Activated naive CD8-positive, alpha-beta T cell treated with anti-CD3 and anti-CD28 coated beads, Interleukin-2, amount 50 U/mL, for 24 hours (primary cell): ENCODE data around the gene MAEL.
A peak's percentile ranks its signal among the peaks of the same experiment; 100 is the strongest.

Experiments
- ATAC-seq: fragments of 150-1000 bp; cut with Tn5 transposase; one replicate; pipeline ENCODE4 v1.10.0; 2021
- DNase-seq: peaks from one replicate; pipeline ENCODE4 v3.0.0; 2021
- H3K27ac Mint-ChIP-seq: one replicate; pipeline ENCODE4 v1.8.0; 2021; ENCODE audit warnings: mild to moderate bottlenecking, mixed read lengths
- H3K27me3 Mint-ChIP-seq: one replicate; pipeline ENCODE4 v1.8.0; 2021; ENCODE audit warnings: mixed read lengths
- H3K36me3 Mint-ChIP-seq: one replicate; pipeline ENCODE4 v1.8.0; 2021; ENCODE audit warnings: low read depth, mixed read lengths
- H3K4me1 Mint-ChIP-seq: one replicate; pipeline ENCODE4 v1.8.0; 2021; ENCODE audit warnings: mixed read lengths
- H3K4me3 Mint-ChIP-seq: one replicate; pipeline ENCODE4 v1.8.0; 2021; ENCODE audit warnings: mild to moderate bottlenecking, moderate library complexity, mixed read lengths
- H3K9me3 Mint-ChIP-seq: one replicate; pipeline ENCODE4 v1.8.0; 2021; ENCODE audit warnings: mixed read lengths

Gene MAEL

GRCh38 chr1:167059045-167059808, 70.1 kb downstream of the MAEL start:
- DNase-seq, result peak; percentile 80
- H3K36me3 Mint-ChIP-seq, result no peaks in the 10 kb centered on the region
- peaks cover 6% of the 10 kb centered on the region for H3K4me1 Mint-ChIP-seq
- no peaks in the 10 kb centered on the region for H3K27me3 Mint-ChIP-seq
- no peak overlapping the region for H3K4me3 Mint-ChIP-seq
- ATAC-seq, result peak; percentile 21
- H3K9me3 Mint-ChIP-seq, result no peaks in the 10 kb centered on the region
- peak overlapping the region; percentile 27 for H3K27ac Mint-ChIP-seq

GRCh38 chr1:167059809-167060107, 70.7 kb downstream of the MAEL start:
- ATAC-seq, result no peak
- H3K27ac Mint-ChIP-seq, result no peak overlapping the region
- DNase-seq, result no peak
- H3K36me3 Mint-ChIP-seq, result no peaks in the 10 kb centered on the region
- H3K4me3 Mint-ChIP-seq, result no peak overlapping the region
- no peaks in the 10 kb centered on the region for H3K9me3 Mint-ChIP-seq
- H3K27me3 Mint-ChIP-seq, result no peaks in the 10 kb centered on the region
- peaks cover 6% of the 10 kb centered on the region for H3K4me1 Mint-ChIP-seq

- DNase-seq (no peak), ATAC-seq (no peak)
- no peaks in the 10 kb centered on the region for H3K27me3 Mint-ChIP-seq
- peaks cover 6% of the 10 kb centered on the region for H3K4me1 Mint-ChIP-seq
- no peaks in the 10 kb centered on the region for H3K9me3 Mint-ChIP-seq
- no peak overlapping the region for H3K4me3 Mint-ChIP-seq
- H3K36me3 Mint-ChIP-seq, result no peaks in the 10 kb centered on the region
- no peak overlapping the region for H3K27ac Mint-ChIP-seq
Measured at GRCh38 chr1:167060141-167061072, 71.3 kb downstream of the MAEL start.

- H3K9me3 Mint-ChIP-seq, result no peaks in the 10 kb centered on the region
- no peak overlapping the region for H3K4me3 Mint-ChIP-seq
- no peaks in the 10 kb centered on the region for H3K36me3 Mint-ChIP-seq
- H3K27me3 Mint-ChIP-seq, result no peaks in the 10 kb centered on the region
- peaks cover 6% of the 10 kb centered on the region for H3K4me1 Mint-ChIP-seq
- H3K27ac Mint-ChIP-seq, result no peak overlapping the region
- ATAC-seq (no peak), DNase-seq (no peak)
Measured at GRCh38 chr1:167061073-167061464, 72.0 kb downstream of the MAEL start.

GRCh38 chr1:167064621-167065020, 75.5 kb downstream of the MAEL start:
- Mint-ChIP-seq H3K27me3 (no peaks in the 10 kb centered on the region), H3K4me1 (no peaks in the 10 kb centered on the region), H3K4me3 (no peak overlapping the region), H3K27ac (no peak overlapping the region), H3K9me3 (no peaks in the 10 kb centered on the region), H3K36me3 (no peaks in the 10 kb centered on the region)
- ATAC-seq (no peak), DNase-seq (no peak)

GRCh38 chr1:167065471-167065870, 76.4 kb downstream of the MAEL start:
- Mint-ChIP-seq H3K36me3 (no peaks in the 10 kb centered on the region), H3K9me3 (no peaks in the 10 kb centered on the region), H3K4me3 (no peak overlapping the region), H3K27me3 (no peaks in the 10 kb centered on the region), H3K4me1 (no peaks in the 10 kb centered on the region), H3K27ac (no peak overlapping the region)
- no peak for DNase-seq
- no peak for ATAC-seq

GRCh38 chr1:167066333-167067122, 77.4 kb downstream of the MAEL start:
- peak; percentile 88 for DNase-seq
- ATAC-seq, result peak; percentile 85
- H3K27ac Mint-ChIP-seq, result no peak overlapping the region
- peak overlapping the region; percentile 3 for H3K4me3 Mint-ChIP-seq
- H3K36me3 Mint-ChIP-seq, result no peaks in the 10 kb centered on the region
- no peaks in the 10 kb centered on the region for H3K9me3 Mint-ChIP-seq
- H3K4me1 Mint-ChIP-seq, result no peaks in the 10 kb centered on the region
- no peaks in the 10 kb centered on the region for H3K27me3 Mint-ChIP-seq

- no peaks in the 10 kb centered on the region for H3K9me3 Mint-ChIP-seq
- ATAC-seq, result no peak
Measured at GRCh38 chr1:167067904-167068303, 78.8 kb downstream of the MAEL start.

GRCh38 chr1:167068761-167069160, 79.7 kb downstream of the MAEL start:
- H3K27ac Mint-ChIP-seq, result no peak overlapping the region

More at GRCh38 chr1:167067904-167068303, 78.8 kb downstream of the MAEL start:
- Mint-ChIP-seq H3K27me3 (no peaks in the 10 kb centered on the region), H3K27ac (no peak overlapping the region), H3K4me1 (no peaks in the 10 kb centered on the region), H3K36me3 (no peaks in the 10 kb centered on the region), H3K4me3 (no peak overlapping the region)
- DNase-seq, result no peak

GRCh38 chr1:167071286-167071685, 82.2 kb downstream of the MAEL start:
- no peaks in the 10 kb centered on the region for H3K27me3 Mint-ChIP-seq
- H3K9me3 Mint-ChIP-seq, result no peaks in the 10 kb centered on the region
- peaks cover 15% of the 10 kb centered on the region for H3K4me1 Mint-ChIP-seq
- H3K36me3 Mint-ChIP-seq, result no peaks in the 10 kb centered on the region
- ATAC-seq, result no peak
- H3K4me3 Mint-ChIP-seq, result no peak overlapping the region
- H3K27ac Mint-ChIP-seq, result no peak overlapping the region
- no peak for DNase-seq

More at GRCh38 chr1:167068761-167069160, 79.7 kb downstream of the MAEL start:
- H3K4me1 Mint-ChIP-seq, result no peaks in the 10 kb centered on the region
- no peaks in the 10 kb centered on the region for H3K9me3 Mint-ChIP-seq
- no peak for DNase-seq
- ATAC-seq, result no peak
- H3K36me3 Mint-ChIP-seq, result no peaks in the 10 kb centered on the region
- no peak overlapping the region for H3K4me3 Mint-ChIP-seq
- H3K27me3 Mint-ChIP-seq, result no peaks in the 10 kb centered on the region
